Suppressor macrophage (primary cell): ENCODE data around the gene SMIM5.

Experiments used
- DNase-seq, 4 experiments: peaks; one replicate each; pipeline ENCODE4 v3.0.0-alpha.2; 2020 to 2022

The SMIM5 gene

DNA sequence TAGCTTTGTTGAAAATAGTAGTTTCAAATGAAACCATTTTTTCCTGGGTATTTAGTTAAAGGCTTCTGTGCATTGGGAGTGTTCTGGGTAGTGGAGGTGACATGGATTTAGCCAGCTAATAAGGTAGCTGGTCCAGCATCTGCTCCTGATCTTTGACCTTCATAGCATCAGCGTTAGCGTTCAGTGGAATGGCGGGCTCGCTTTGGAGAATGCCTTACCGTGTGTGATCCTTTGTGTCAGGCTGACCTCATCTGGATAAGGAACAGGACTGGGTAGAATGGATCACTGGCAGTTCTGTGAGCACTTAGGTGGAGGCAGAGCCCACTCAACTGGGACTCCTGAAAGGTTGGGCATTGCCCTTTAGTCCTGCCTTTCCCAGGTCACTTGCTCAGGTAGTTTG is 37.6 kb downstream of the SMIM5 start:
- no peak for DNase-seq

DNA sequence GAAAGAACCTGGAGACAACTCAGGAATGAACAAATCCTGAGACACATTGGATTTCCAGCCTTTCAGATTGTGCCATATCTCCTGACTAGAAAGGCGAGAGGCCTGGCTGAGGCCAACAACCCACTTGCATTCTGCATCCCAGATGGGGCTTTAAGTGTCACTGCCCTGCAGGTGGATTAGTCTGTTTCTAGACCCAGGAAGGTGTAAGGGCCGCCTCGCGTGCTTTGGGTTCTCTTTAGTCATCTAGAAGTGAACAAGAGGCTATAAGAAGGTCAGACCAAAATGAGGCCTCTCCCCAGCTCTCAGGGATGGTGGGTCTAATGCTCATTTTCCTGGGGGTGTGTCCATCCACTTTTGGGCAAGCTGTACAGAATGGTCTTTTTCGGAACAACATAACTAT is 38.8 kb downstream of the SMIM5 start:
- no peak for DNase-seq

DNA sequence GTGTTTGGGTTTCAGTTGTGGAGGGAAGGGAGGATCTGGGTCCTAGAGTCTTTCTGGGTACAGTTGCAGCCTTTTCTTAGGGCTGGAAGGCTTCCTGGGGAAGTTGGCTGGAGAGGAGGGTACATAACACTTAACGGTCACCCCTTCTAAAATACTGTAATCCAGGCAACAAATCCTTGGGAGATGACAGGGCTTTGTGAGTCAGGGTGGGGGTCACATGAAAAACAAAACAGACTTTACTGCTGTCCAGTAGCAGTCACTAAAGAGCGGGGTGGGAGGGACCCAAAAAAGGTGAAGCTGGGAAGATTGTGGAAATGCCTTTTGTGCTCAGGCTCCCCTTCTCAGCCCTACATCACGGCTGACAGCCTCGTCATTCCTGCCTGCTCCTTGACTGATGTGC is 40.3 kb downstream of the SMIM5 start:
- no peak for DNase-seq

GRCh38 chr17:75676461-75676860 is 43.2 kb downstream of the SMIM5 start:
- DNase-seq: no peak

GRCh38 chr17:75679706-75680211 is 46.5 kb downstream of the SMIM5 start:
- DNase-seq: no peak

DNA sequence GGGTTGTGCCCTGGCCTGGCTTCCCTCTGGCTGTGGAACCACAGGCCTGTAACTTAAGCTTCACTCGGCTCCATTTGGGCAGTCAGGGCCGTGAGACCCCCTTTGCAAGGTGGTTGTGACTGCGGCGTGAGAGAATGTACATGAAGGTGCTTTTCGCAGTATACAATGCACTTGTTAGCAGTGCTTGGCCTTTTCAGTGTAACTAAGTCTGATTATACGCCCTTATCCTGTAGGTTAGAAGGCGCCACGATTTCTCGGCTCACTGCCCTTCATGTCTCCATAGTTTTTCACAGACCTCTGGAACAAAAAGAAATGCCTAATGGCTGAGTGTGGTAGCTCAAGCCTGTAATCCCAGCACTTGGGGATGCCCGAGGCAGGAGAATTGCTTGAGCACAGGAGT is 47.2 kb downstream of the SMIM5 start:
- no peak for DNase-seq

- DNase-seq: no peak
These were observed 48.1 kb downstream of the SMIM5 start for GRCh38 chr17:75681289-75681688.

GRCh38 chr17:75683583-75683982 is 50.3 kb downstream of the SMIM5 start:
- peak in 1 of 4 experiments; percentile 28 for DNase-seq

DNA sequence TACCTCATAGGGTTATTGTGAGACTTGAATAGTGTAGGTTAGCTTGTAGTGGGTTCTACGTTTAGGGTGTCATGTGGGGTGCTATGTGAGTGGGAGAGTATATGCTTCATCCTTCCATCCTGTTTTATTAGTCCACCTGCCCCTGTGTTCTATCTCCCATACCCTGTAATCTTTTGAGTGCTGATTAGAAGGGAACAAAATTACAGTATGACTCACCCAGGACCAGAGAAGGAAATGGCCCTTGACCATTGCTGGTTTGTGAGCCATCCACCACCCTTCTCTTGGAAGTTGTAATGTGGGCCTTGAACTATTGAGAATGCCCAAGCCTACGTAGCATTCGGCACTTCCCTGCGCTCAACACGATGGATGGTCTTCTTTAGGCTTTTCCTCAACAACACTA is 51.0 kb downstream of the SMIM5 start:
- no peak for DNase-seq

GRCh38 chr17:75684924-75685323 is 51.7 kb downstream of the SMIM5 start:
- DNase-seq: no peak

GRCh38 chr17:75685499-75685898 is 52.3 kb downstream of the SMIM5 start:
- no peak for DNase-seq

- peak; percentile 44 to 64 (median 62) for DNase-seq
These were observed 55.1 kb downstream of the SMIM5 start for GRCh38 chr17:75688209-75688825.

DNA sequence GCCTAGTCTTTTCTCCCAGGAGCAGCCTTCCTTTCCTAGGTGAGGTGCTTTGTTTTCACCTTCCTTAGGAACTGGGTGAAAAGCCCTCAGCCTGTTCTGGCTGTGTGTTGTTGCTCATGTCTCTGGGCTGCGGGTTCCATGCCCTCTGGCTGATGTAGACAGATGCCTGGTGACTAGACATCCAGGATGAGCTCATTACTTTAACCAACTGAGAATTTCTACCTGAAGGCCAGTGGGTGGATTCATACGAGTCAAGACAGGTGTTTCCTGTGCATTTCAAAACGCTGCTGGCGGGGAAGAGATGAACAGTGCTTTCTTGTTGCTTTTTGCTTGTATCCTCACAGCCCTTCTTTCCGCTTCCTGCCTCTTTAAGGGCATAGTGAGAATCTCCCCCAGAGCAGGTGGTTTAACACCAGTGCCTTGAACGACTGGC is 56.2 kb downstream of the SMIM5 start:
- no peak for DNase-seq
